Effector memory CD8-positive, alpha-beta T cell (primary cell): ENCODE measurements around the gene CST3.

ENCODE experiments used
- ATAC-seq: fragments of 150-1000 bp; cut with Tn5 transposase; replicated peaks from 2 replicates; pipeline ENCODE4 v1.10.0; 2021; ENCODE audit warnings: mild to moderate bottlenecking, moderate library complexity
- DNase-seq, 3 experiments: peaks; one replicate each; pipeline ENCODE4 v3.0.0; 2021
- H3K27ac Mint-ChIP-seq, 2 donors: one replicate each; pipeline ENCODE4 v1.8.0; 2022; ENCODE audit warnings: mild to moderate bottlenecking in 2 of 2, mixed read lengths in 2 of 2, moderate library complexity in 2 of 2
- H3K27me3 Mint-ChIP-seq, 2 donors: one replicate each; pipeline ENCODE4 v1.8.0; 2022; ENCODE audit warnings: mixed read lengths in 2 of 2
- H3K36me3 Mint-ChIP-seq: one replicate; pipeline ENCODE4 v1.8.0; 2022; ENCODE audit warnings: mild to moderate bottlenecking, moderate library complexity, mixed read lengths; ENCODE audit not compliant: insufficient read depth
- H3K4me1 Mint-ChIP-seq, 2 donors: one replicate each; pipeline ENCODE4 v1.8.0; 2022; ENCODE audit warnings: low read depth in 2 of 2, mixed read lengths in 2 of 2
- H3K4me3 Mint-ChIP-seq, 2 donors: one replicate each; pipeline ENCODE4 v1.8.0; 2022; ENCODE audit warnings: mild to moderate bottlenecking in 2 of 2, mixed read lengths in 2 of 2, moderate library complexity in 2 of 2
- H3K9me3 Mint-ChIP-seq, 2 donors: one replicate each; pipeline ENCODE4 v1.8.0; 2022; ENCODE audit warnings: mixed read lengths in 2 of 2

The CST3 gene

DNA sequence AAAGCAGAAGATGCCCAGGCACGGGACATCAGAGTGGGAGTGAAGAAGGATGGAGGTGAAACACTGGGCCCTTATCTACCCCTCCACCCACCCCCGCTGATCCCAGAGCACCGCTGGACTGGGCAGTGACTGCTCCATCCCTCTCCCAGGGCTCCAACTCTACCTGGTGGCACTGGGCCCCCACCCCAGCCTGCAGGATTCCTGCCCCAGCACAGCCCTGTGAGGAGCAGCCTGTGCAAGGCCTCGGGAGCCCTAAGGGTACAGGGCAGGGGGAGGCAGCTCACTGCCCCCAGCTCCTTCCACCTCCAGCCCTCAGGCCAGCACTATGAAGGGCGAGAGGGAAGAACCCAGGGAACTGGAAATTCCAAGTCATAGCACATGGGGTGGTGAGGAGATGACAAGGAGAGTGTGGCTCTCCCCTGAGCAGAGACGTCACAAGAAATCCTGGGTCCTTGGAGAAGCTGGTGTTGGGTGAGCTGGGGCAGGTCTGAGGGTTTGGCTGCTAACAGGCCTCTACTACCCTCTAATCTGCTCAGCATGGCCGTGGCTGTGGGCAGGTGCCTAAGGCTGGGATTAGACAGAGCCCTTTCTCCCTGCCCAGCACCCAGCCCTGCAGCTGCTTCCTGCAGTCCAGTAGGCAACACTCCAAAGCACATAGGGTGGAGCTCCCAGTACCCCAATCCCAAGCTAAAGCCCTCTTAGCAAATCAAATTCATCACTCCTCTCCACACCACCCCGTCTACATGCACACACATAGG is 3.5 kb downstream of the CST3 start:
- DNase-seq, result no peak
- peaks cover 14 to 40% of the 10 kb centered on the region in 2 donors for H3K27me3 Mint-ChIP-seq
- no peak overlapping the region for H3K27ac Mint-ChIP-seq
- no peak overlapping the region for H3K4me3 Mint-ChIP-seq
- no peak for ATAC-seq
- H3K4me1 Mint-ChIP-seq, result peaks cover 7 to 9% of the 10 kb centered on the region in 2 donors
- no peaks in the 10 kb centered on the region for H3K9me3 Mint-ChIP-seq
- H3K36me3 Mint-ChIP-seq, result no peaks in the 10 kb centered on the region

DNA sequence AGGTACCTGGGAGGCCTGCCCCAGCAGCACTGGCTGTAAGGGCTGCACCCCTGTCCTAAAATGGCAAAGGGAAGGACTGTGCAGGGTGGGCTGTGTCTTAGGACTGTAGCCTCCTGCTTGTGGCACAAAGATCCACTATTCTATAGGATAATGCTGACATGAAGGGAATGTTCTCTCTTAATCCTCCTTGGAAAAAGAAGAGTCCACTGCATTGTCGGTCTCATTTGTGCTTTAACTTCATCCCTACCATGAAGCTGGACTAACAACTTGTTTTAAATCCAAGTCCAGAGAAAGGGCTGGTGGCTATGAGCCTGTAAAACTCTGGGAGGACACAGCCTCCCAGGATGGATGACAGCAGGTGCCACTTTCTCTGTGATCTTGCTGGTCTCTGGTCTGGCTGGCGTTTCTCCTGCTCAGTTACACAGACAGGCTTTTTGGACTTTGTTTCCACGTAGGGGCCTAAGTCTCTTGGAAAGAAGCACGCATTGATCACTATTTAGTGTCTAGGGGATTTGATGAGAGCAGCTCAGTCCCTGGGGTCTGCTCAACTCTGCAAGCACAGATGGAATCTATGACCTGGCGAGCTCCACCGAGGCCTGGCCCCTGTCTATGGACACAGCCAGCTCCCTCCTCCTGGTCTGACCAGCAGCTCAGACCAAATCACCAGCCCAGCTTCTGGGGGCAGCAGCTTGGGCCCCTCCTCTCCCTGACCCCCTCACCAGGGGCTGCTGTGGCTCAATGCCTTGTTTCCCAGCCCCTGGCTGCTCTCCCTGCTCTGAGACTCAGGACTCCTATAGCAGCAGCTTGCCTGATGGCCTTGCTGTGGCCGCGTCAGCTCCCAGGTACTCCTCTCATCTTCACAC is 4.8 kb downstream of the CST3 start:
- ATAC-seq (no peak), DNase-seq (no peak)
- no peaks in the 10 kb centered on the region for H3K36me3 Mint-ChIP-seq
- peaks cover 17 to 42% of the 10 kb centered on the region in 2 donors for H3K27me3 Mint-ChIP-seq
- H3K9me3 Mint-ChIP-seq, result no peaks in the 10 kb centered on the region
- peaks cover 7 to 9% of the 10 kb centered on the region in 2 donors for H3K4me1 Mint-ChIP-seq
- H3K4me3 Mint-ChIP-seq, result no peak overlapping the region
- H3K27ac Mint-ChIP-seq, result no peak overlapping the region

DNA sequence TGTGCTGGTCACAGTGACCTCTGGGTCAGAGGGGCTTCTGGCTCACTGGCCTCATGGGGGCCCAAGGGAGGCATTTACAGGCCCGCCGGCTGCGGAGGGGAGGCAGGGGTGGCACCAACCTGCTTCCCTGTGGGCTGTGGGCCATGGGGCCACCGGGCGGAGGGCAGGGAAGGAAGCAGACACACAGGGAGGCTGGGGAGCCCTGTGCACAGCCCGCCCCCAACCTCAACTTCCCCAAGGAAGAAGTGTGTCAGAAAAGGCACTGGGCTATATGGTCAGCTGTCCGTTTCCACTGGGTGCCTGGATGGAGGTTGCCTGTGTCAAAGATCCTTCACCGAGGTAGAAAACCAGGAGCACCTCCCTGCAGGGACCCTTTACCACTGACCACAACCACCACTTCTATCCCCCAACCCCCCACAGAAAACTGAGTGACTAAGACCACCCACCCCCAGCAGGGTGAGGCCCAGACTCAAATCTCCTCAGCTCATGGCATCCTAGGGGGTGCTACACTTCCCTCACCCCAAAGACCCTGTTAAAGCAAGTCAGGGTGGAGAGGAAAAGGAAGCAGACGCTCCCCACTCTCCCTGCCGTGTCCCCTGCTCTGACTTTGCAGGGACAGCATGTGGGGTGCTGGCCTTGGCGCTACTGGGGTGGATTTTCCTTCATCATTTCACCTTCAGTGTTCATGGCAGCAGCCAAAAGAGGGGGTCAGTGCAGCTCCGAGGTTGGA is 5.6 kb downstream of the CST3 start:
- Mint-ChIP-seq H3K27me3 (peaks cover 17 to 41% of the 10 kb centered on the region in 2 donors), H3K9me3 (no peaks in the 10 kb centered on the region), H3K4me1 (peaks cover 7 to 9% of the 10 kb centered on the region in 2 donors), H3K4me3 (no peak overlapping the region), H3K36me3 (no peaks in the 10 kb centered on the region), H3K27ac (no peak overlapping the region)
- no peak for DNase-seq
- ATAC-seq, result no peak

DNA sequence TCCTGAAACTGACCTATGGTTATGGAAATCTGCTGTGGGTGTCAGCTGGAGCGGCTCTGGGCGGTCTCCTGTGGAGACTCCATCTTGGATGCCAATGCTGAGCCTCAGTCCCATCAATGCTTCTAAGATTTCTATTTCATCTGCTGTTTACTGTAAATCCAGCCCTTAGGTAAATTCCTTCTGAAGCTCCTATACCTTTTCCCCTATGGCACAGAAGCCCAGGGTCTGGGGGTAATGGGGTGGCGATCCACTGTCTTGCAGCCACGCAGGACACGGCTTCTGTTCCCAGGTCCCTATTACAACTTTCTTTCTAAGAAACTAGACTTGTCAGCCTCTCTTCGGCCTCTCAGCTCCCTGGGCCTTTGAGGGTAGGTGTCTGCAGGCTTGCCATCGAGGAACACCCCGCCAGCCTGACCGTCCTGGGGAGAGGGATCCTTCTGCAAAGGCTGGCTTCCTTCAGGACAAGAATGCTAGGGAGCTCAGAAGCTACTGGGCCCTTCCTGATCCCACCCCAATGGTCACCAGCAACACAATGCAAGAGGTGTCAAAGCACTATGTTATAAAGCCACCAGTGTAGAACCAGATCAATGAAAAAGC is 6.4 kb downstream of the CST3 start:
- H3K9me3 Mint-ChIP-seq, result no peaks in the 10 kb centered on the region
- H3K4me3 Mint-ChIP-seq, result no peak overlapping the region
- H3K27ac Mint-ChIP-seq, result no peak overlapping the region
- ATAC-seq (no peak), DNase-seq (no peak)
- H3K36me3 Mint-ChIP-seq, result no peaks in the 10 kb centered on the region
- H3K27me3 Mint-ChIP-seq, result peaks cover 11 to 33% of the 10 kb centered on the region in 2 donors
- H3K4me1 Mint-ChIP-seq, result peaks cover 1 to 3% of the 10 kb centered on the region in 2 donors

DNA sequence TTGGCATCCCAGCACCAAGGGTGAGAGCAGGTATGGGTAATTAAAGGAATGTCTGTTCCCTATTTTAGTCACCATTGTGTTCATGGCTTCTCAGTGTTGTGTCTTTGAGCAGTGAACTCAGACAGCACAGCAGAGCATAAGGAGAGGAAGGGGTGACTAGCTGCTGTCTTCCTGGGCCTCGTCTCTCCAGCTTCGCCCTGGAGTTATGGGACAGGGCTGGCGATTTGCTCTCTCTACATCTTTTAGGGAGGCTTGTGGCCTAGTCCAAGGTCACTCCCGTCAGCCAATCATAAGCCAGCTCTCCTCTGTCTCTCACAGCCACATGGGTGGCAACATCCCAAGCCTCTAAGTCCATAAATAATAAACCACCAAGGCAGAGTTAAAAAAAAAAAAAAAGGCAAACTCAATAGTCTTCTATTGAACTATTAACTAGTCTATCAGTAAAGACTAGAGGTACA is 7.3 kb downstream of the CST3 start:
- no peak for DNase-seq
- no peak for ATAC-seq
- H3K9me3 Mint-ChIP-seq, result no peaks in the 10 kb centered on the region
- H3K4me1 Mint-ChIP-seq, result no peaks in the 10 kb centered on the region
- H3K36me3 Mint-ChIP-seq, result no peaks in the 10 kb centered on the region
- H3K4me3 Mint-ChIP-seq, result no peak overlapping the region
- H3K27me3 Mint-ChIP-seq, result peaks cover 11 to 25% of the 10 kb centered on the region in 2 donors
- H3K27ac Mint-ChIP-seq, result no peak overlapping the region

DNA sequence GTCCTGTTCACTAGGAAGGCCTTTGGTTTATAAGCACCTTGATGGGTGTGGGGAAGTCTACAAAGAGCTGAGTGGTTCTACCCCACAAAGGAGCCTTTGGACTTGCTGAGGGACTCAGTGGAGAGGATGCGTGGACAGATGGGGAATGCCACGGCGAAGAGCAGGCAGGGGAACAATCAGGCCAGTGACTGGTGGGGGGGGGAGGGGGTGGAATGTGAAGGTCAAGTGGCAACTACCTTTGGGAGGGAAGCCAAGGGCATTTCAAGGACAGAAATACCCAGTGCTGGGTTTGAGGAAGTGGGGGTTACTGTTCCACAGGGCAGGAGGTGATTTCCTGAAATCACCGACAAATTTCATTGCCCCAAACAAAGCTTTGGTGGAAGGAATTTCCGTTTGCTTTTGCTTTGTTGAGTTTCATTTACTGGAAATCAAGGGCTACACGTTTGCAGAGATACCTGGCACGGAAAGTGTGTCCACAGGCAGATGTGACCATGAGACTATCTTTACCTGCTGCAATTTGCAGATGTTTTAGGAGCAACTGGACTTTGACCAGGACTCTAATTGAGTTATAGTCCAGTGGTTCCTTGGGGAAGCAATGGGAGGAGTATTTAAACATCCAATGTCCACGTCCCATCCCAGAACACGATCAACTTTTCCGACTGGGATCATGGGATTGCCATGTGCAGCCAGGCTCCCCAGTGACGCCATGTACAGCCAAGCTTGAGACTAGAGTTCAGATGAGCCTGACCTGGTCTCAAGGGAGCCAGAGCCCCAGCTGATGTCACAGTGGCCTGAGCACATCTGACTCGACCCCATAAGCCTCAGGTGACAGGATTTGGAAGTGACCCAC is 8.0 kb downstream of the CST3 start:
- no peak for DNase-seq
- Mint-ChIP-seq H3K27ac (no peak overlapping the region), H3K9me3 (no peaks in the 10 kb centered on the region), H3K4me1 (no peaks in the 10 kb centered on the region), H3K4me3 (no peak overlapping the region), H3K27me3 (peaks cover 11 to 25% of the 10 kb centered on the region in 2 donors), H3K36me3 (no peaks in the 10 kb centered on the region)
- ATAC-seq, result no peak

DNA sequence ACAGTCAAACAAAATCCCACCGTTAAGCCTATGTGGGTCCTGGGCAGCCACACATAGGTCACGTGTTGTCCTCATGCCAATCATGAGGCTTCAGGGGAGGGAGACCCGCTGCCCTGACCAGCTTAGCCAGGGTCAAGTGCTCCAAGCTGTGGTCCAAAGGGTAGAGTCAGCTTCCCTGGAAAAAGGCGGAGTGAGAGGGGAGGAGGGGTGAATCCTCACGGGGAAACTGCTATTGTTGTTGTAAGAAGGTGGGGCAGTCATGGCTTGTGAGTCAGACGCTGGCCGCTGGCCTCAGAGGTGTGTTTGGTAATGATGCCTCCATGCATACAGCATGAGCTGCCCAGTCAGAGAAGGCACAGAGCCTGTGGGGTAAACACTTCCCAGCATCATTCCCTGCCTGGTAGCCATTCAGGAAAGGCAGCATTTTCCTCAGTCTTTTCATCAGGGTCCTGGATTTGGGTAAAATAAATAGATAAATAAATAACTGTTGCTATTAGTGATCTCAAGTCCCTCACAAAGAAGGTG is 8.7 kb downstream of the CST3 start:
- no peak overlapping the region for H3K4me3 Mint-ChIP-seq
- no peaks in the 10 kb centered on the region for H3K36me3 Mint-ChIP-seq
- no peaks in the 10 kb centered on the region for H3K9me3 Mint-ChIP-seq
- no peak overlapping the region for H3K27ac Mint-ChIP-seq
- H3K27me3 Mint-ChIP-seq, result peaks cover 16 to 25% of the 10 kb centered on the region in 2 donors
- no peak for DNase-seq
- ATAC-seq, result no peak
- H3K4me1 Mint-ChIP-seq, result no peaks in the 10 kb centered on the region

DNA sequence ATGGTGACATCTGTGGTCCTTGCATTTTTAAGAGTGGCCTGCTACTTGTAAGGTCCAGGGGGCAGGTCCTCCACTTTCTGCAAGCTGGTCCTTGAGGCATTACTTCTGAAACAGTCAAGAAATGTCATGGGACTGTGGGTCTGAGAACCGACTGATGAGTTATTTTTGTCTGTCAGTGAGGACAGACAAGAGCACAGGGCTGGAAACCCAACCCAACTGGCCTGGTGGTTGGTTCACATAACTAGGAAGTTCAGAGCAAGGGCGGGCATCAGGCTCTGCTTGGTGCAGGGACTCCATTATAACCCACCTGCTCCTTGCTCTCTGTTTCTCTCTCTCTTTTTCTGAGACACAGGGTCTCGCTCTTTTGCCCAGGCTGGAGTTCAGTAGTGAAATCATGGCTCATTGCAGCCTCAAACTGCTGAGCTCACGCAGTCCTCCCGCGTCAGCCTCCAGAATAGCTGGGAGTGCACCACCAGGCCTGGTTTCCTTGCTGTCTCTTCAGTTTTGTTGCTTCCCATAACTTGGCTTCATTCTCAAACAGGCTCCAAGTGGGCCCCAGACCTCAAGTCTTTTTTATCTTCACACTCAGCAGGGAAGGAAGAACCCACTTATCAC is 9.2 kb downstream of the CST3 start:
- Mint-ChIP-seq H3K27me3 (peaks cover 17 to 21% of the 10 kb centered on the region in 2 donors), H3K9me3 (no peaks in the 10 kb centered on the region), H3K27ac (no peak overlapping the region), H3K4me3 (no peak overlapping the region), H3K36me3 (no peaks in the 10 kb centered on the region), H3K4me1 (no peaks in the 10 kb centered on the region)
- no peak for ATAC-seq
- no peak for DNase-seq

DNA sequence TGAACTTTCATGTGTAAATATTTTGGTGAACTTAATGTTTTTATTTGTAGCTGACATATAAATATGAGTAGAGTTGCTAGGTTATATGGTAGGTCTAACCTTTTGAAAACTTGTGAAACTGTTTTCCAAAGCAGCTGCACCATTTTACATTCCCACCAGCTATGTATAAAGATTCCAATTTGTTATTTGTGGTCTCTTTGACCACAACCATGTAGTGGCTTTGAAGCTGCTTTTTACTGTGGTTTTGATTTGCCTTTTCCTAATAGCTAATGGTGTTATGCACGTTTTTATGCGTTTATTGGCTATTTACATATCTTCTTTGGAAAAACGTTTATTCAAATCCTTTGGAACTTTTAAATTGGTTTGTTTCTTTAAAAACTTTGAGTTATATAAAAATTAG is 10.3 kb downstream of the CST3 start:
- no peak overlapping the region for H3K4me3 Mint-ChIP-seq
- peaks cover 2 to 4% of the 10 kb centered on the region in 2 donors for H3K4me1 Mint-ChIP-seq
- H3K27me3 Mint-ChIP-seq, result peaks cover 16 to 17% of the 10 kb centered on the region in 2 donors
- no peaks in the 10 kb centered on the region for H3K36me3 Mint-ChIP-seq
- no peaks in the 10 kb centered on the region for H3K9me3 Mint-ChIP-seq
- DNase-seq, result no peak
- no peak overlapping the region for H3K27ac Mint-ChIP-seq
- no peak for ATAC-seq

DNA sequence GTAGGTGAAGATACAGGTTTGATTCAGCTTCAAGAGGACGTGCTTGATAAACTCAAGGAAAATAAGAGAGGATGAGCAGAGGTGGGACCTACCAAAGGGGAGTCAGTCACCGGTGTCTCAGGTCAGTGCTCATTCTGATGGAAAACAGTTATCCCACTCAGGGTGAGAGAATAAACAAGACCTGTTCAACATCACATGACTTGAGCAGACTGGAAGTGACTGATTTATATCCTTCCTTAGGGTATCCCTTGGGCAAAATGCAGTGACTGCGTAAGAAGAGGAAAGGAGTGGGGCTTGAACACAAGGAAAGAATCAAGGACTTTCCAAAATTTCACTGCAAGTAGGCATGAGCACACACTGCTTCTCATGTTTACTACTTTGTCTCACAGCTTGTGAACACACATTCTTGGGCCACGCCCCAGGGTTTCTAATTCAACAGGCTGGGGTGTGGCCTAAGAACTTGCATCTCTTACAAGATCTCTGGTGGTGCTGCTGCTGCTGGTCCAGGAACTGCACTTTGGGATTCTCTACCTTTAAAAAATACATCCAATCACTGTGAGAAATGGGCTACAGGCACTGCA is 11.6 kb downstream of the CST3 start:
- H3K9me3 Mint-ChIP-seq, result no peaks in the 10 kb centered on the region
- peaks cover 21 to 24% of the 10 kb centered on the region in 2 donors for H3K27me3 Mint-ChIP-seq
- H3K4me3 Mint-ChIP-seq, result no peak overlapping the region

DNA sequence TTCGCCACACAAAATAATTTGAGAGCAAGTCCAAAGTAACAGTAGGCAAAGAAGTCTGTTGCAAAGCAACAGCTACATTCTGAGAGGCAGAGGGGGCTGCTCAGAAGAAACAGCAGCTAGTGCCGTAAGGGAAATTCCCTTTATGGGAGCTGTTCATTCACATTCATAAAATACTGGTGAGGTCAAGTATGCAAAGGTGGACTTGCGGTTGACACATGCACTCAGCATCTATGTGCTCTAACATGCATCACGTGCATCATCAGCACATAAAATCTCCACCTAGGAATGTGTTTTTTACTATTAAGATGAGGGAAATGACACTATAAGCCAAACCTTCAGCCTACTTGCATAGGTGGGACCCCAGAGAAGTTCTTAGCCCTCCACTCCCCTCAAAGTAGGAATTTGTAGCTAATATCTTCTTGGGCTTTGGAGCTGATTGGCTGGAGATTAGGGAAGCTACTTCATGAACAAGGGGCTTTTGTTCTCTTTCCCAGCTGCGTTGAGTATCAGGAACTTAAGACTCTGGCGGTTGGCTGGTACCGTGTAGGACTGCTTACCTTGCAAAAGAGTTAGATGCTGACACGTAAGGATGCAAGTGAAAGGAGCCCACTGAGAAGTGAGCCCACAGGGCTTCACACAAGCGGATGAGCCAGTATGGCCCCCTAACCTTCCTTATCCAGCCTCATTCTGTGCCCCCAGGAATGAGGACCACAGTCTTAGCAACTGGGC is 12.4 kb downstream of the CST3 start:
- ATAC-seq, result no peak
- H3K27me3 Mint-ChIP-seq, result peaks cover 27 to 29% of the 10 kb centered on the region in 2 donors
- H3K9me3 Mint-ChIP-seq, result no peaks in the 10 kb centered on the region
- no peak for DNase-seq
- no peaks in the 10 kb centered on the region for H3K36me3 Mint-ChIP-seq
- H3K4me1 Mint-ChIP-seq, result peaks cover 2 to 4% of the 10 kb centered on the region in 2 donors
- no peak overlapping the region for H3K4me3 Mint-ChIP-seq
- no peak overlapping the region for H3K27ac Mint-ChIP-seq

More for the DNA sequence above, 11.6 kb downstream of the CST3 start:
- H3K4me1 Mint-ChIP-seq, result peaks cover 2 to 4% of the 10 kb centered on the region in 2 donors
- no peak for ATAC-seq
- no peaks in the 10 kb centered on the region for H3K36me3 Mint-ChIP-seq
- no peak overlapping the region for H3K27ac Mint-ChIP-seq
- DNase-seq, result no peak
